GM04503 (cell line): ENCODE measurements around the gene CD84.
"Not testable (repeated sequence)": the region's sequence is repeated elsewhere in the genome, so short reads cannot be mapped to it uniquely, and the experiment has no call there.

ENCODE experiments used
- DNase-seq: peaks from one replicate; pipeline ENCODE4 v3.0.0-alpha.2; 2012; ENCODE audit warnings: low read depth

The CD84 gene

GRCh38 chr1:160579216-160579701 is at the start of gene CD84:
Gene CD84 (minus strand): TSS chr1:160579496. CDS start chr1:160579437, 59 bp downstream.
- DNase-seq: no peak

- no peak for DNase-seq
Observed at GRCh38 chr1:160628799-160629263, 49.5 kb upstream of the CD84 start.

GRCh38 chr1:160627677-160628289 is 48.5 kb upstream of the CD84 start:
- DNase-seq: not testable (repeated sequence)

- DNase-seq: no peak
Observed at GRCh38 chr1:160626509-160627342, 47.4 kb upstream of the CD84 start.

- DNase-seq: no peak
Observed at GRCh38 chr1:160625725-160626498, 46.6 kb upstream of the CD84 start.

GRCh38 chr1:160625321-160625720 is 46.0 kb upstream of the CD84 start:
- DNase-seq: no peak

- no peak for DNase-seq
Observed at GRCh38 chr1:160624464-160624863, 45.2 kb upstream of the CD84 start.

- DNase-seq: no peak
Observed at GRCh38 chr1:160623862-160624261, 44.6 kb upstream of the CD84 start.

- no peak for DNase-seq
Observed at GRCh38 chr1:160623227-160623633, 43.9 kb upstream of the CD84 start.

GRCh38 chr1:160622501-160623226 is 43.4 kb upstream of the CD84 start:
- no peak for DNase-seq

GRCh38 chr1:160621633-160622413 is 42.5 kb upstream of the CD84 start:
- DNase-seq: no peak

- DNase-seq: no peak
Observed at GRCh38 chr1:160620942-160621632, 41.8 kb upstream of the CD84 start.

GRCh38 chr1:160619742-160620277 is 40.5 kb upstream of the CD84 start:
- DNase-seq: no peak

GRCh38 chr1:160618763-160619274 is 39.5 kb upstream of the CD84 start:
- no peak for DNase-seq

GRCh38 chr1:160618327-160618726 is 39.0 kb upstream of the CD84 start:
- no peak for DNase-seq

GRCh38 chr1:160615660-160616059 is 36.4 kb upstream of the CD84 start:
- DNase-seq: no peak

- no peak for DNase-seq
Observed at GRCh38 chr1:160614410-160614809, 35.1 kb upstream of the CD84 start.

GRCh38 chr1:160612613-160613218 is 33.4 kb upstream of the CD84 start:
- DNase-seq: no peak

- no peak for DNase-seq
Observed at GRCh38 chr1:160610569-160611242, 31.4 kb upstream of the CD84 start.
